Kasumi-1 (cell line): Measurements from ENCODE around the gene GAS5.

Source experiments
- DNase-seq, 2 experiments: peaks; one replicate each; lab custom pipeline; 2025; lab: John Stamatoyannopoulos, UW

Gene GAS5

DNA sequence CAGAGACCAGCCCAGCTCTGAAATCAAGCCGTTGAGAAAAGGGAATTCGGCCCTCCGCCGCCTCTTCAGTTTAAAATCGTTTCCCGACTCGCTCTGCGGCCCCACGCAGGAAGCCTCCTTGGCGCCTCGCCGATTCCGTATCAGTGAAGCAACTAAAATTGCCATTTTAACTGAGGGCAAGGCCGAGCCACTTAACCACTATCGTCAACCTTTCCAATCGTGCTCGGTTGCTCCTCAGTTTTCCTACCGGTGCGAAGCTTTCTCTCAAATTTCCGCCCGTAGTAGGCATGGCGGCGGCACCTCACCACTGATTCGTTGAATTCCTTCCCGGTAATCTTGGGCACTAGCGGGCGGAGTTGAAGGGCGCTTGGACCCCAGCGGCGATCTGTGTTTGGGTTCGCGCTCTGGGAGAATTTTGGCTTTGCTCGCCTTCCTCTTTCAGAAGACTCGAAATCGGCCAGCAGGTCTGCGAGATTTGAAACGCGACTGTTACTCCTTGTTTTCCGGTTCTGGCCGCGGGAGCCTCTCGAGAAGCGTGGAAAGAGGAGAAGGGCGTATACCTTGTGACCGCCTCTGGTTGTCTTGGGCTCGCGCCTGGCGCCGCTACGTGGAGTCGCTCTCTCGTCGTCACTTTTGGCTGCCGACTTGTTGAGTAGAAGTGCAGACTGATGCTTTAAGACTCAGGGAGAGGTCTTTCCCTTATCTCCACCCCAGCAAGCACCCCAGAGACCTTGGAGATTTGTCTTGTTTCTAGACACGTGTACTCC, 43.3 kb downstream of the GAS5 start, which contains the start of the genes CENPL and DARS2:
Gene CENPL (minus strand): TSS at position 569 of the 767 bp plus-strand sequence. CDS start 13,584 bp downstream, outside the sequence.
Gene DARS2 (plus strand): TSS at position 359 of the 767 bp plus-strand sequence. CDS start 557 bp downstream, outside the sequence.
- DNase-seq, result peak; percentile 97 to 98

DNA sequence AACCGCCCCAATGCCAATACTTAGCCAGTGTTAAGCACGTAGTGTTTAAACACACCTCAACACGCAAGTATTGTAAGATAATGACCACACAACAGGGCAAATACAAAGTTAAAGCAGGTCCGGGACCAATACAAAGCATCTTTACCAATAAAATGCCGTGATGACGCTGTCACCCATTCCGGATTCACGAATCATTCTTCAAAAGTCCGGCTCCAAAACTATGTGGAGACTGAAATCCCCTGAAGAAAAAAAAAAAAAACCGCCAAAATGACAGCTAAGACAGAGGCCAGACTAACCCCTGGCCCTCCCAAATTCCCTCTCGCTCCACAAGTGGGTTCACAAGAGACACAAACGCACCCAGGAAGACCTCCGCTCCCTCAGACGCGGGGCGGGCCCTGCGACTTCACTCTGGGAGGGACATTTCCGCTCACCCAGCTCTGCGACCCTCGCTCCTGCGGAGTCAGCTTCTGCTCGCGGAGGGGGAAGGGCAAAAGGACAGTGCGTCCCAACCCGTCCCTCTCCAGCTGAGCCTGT, 43.9 kb downstream of the GAS5 start:
- DNase-seq, result peak in 1 of 2 experiments; percentile 87

DNA sequence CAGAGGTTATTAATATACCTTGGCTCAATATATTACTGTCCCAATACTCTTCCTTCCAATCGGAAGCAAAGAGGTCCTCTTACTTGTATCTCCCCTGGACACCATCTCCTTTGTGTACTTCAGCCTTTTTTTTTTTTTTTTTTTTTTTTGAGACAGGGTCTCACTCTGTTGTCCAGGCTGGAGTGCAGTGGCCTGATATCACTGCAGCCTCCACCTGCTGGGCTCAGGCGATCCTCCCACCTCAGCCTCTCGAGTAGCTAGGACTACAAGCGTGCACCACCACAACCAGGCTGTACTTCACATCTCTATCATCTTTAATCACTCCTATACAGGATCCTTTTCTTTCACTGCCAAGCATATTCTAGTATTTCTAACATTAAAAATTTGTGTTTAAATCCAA, 46.1 kb downstream of the GAS5 start:
- no peak for DNase-seq

DNA sequence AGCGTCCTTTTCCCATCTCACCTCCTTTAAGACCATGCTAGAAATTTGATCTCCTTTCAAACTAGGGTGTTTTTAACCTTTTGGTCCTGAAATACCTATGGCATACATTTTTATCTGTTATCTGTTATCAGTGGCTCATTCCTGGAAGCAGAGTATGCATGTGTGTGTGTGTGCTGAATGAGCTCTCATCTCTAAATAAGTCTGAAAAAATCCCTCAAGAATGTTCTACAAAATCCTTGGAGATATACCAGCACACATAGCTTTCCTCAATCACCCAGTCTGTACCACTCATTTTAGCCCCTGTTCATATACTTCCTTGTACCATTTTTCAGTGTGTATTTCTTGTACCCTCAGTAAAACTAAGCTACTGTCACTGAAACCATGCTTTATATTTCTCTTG, 49.3 kb downstream of the GAS5 start:
- DNase-seq, result no peak
